Left kidney (tissue), 2 donors: ENCODE measurements around the gene SGK1. TPM values are rescaled to one million over a fixed set of nuclear protein-coding genes. Genes with fewer than 3 reads are reported as not detected.
A peak's percentile ranks its signal among the peaks of the same experiment; 100 is the strongest.
"Not testable (repeated sequence)": the region's sequence is repeated elsewhere in the genome, so short reads cannot be mapped to it uniquely, and the experiment has no call there.

Source experiments
- DNase-seq: peaks from one replicate; pipeline ENCODE4 v3.0.0-alpha.2; 2013
- polyA plus RNA-seq: library from polyadenylated mRNA; unstranded; fragments of 120-200 nt; gene quantifications from one replicate; pipeline ENCODE4 v1.2.1, GENCODE V29; 2013; ENCODE audit not compliant: insufficient read length

SGK1 gene
- polyA plus RNA-seq, 1 donor, result 88.6 TPM

DNA sequence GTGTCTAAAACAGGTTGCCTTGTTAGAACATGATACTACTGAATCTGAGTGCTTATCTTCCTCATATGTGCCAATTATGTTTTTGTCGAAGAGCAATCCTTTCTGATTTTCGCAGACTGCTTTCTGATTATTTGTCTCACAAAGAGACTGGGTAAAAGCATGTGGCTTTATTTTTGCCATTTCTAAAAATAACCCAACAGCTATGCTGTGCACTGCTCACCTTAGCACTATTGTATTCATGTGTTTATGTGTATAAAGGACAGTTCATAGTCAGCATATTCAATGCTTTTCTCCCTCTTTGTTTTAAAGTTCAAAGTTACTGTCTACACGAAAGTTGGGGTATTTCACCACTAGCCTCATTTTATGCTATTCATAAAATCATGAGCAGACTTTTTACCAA lies 127.0 kb downstream of the SGK1 start:
- no peak for DNase-seq

DNA sequence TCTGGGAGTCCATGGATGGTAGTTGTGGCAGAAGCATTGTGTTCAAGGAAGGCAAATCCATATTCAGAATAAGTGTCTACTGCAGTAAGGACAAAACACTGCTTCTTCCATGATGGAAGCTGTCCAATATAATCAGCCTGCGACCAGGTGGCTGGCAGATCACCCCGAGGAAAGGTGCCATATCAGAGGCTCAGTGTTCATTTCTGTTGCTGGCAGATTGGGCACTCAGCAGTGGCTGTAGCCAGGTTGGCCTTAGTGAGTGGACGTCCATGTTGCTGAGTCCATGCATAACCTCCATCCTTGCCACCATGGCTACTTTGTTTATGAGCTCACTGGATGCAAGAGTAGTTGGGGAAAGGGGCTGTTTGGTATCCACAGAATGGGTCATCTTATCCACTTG lies 130.2 kb downstream of the SGK1 start:
- no peak for DNase-seq

DNA sequence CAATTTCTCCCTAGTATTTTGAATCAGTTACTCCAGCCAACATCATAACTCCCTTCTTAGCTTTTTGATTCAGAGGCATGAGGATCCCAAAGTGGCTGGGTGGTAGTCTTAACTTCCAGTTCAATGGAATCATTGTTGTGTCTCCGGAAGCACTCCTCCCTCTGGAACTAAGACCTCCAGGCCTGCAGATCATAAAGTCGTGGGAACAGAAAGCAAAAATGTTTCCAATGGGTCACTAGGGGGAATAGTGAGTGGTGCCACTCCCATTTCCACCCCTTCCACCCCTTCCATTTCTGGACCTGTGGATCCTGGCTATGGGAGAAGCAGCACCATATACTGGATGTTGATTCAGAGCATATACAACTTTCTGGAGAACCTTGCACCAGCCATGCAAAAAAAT lies 130.8 kb downstream of the SGK1 start:
- no peak for DNase-seq

DNA sequence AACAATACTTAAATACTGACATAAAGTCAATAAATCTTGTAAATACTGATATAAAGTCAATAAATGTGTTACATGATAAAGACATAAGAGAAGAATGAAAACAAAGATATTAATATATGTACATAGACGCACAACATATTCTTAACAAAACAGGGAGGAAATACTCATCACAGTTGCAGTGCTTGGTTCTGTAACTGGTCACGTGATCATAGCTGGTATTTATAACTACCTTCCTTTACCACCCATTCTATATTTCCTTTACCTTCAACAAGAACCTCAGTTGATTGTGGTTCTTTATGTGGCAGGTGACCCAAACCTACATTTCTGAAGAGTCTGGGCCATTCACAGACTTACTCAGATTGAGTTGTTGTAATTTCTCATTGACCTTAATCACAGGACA lies 131.6 kb downstream of the SGK1 start:
- no peak for DNase-seq

DNA sequence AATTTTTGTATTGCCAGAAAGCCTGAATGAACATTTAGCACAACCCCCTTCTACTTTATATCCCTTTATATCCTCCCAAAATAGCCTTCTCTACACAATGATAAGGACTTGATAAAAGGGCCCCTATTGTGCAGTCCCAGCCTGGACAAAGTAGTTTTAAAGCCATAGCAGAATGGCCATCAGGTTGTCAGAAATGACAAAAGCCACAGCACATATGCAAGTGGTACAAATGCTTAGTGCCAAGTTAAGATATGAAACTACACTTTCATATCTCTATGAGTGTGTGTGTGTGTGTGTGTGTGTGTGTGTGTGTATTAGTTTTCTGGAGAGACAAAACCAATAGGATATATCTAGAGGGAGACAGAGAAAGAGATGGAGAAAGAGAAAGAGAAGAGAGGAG lies 132.6 kb downstream of the SGK1 start:
- DNase-seq, result no peak

DNA sequence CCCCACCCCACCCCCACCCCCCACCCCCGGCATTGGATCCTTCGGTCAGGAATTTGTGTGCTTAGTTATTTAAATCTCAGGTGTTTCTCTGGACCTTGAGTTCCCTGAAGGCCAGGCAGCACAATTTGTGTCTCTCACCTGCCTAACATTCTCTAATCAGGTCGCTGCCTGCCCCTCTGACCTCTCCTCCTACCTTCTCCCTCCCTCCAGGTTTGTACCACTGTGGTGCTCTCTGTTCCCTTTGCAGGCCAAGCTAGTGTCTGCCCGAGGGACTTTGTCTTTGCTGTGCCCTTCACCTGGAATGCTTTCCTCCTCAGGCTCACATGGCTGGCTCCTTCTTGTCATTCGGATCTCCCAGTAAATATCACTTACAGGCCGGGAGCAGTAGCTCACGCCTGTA lies 134.1 kb downstream of the SGK1 start:
- no peak for DNase-seq

DNA sequence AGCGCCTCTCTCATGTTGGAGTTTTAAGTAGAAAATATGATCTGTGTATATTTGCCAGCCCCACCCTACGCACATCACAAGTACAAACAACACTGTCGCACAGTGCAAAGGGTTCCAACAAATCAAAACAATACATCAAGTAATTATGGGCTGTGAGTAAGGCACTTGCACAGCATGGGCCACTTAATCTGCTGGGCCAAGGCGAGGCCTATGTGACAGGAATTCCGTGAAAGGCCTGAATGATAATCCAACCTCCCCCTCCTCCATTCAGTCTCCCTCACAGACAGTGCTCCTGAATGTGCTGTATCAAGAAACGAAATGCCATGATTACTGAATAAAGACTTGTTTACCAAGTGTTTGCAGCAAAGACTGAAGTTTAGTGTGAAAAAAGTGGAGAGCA lies 135.4 kb downstream of the SGK1 start:
- DNase-seq, result no peak

DNA sequence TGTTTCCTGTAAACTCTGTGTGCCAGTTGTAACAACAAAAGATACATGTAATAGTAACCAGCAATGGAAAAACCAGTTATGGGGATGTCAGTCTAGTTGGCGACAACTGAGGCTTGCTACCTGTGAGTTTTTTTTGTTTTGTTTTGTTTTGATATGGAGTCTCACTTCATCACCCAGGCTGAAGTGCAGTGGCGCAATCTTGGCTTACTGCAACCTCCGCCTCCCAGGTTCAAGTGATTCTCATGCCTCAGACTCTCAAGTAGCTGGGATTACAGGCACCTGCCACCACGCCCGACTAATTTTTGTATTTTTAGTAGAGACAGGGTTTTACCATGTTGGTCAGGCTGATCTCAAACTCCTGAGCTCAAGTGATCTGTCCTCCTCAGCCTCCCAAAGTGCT lies 136.2 kb downstream of the SGK1 start:
- not testable (repeated sequence) for DNase-seq

DNA sequence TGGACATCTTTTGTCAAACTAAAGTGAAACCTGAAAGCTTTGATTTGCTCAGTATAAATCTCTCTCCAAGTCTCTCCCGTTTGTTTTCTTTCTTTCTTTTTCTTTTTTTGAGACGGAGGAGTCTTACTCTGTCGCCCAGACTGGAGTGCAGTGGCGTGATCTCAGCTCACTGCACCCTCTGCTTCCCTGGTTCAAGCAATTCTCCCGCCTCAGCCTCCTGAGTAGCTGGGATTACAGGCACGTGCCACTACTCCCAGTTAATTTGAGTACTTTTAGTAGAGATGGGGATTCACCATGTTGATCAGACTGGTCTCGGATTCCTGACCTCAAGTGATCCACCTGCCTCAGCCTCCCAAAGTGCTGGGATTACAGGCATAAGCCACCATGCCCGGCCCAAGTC lies 136.7 kb downstream of the SGK1 start:
- not testable (repeated sequence) for DNase-seq

DNA sequence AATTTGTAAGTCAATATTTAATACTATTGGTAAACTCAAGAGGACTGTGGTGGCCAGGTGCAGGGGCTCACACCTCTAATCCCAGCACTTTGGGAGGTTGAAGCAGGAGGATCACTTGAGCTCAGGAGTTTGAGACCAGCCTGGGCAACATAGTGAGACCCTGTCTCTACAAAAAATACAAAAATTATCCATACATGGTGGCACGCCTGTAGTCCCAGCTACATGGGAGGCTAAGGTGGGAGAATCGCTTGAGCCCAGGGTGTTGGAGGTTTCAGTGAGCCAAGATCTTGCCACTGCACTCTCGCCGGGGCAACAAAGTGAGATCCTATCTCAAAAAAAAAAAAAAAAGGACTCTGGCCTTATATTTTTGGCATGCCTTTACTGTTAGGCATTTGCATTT lies 137.4 kb downstream of the SGK1 start:
- not testable (repeated sequence) for DNase-seq

DNA sequence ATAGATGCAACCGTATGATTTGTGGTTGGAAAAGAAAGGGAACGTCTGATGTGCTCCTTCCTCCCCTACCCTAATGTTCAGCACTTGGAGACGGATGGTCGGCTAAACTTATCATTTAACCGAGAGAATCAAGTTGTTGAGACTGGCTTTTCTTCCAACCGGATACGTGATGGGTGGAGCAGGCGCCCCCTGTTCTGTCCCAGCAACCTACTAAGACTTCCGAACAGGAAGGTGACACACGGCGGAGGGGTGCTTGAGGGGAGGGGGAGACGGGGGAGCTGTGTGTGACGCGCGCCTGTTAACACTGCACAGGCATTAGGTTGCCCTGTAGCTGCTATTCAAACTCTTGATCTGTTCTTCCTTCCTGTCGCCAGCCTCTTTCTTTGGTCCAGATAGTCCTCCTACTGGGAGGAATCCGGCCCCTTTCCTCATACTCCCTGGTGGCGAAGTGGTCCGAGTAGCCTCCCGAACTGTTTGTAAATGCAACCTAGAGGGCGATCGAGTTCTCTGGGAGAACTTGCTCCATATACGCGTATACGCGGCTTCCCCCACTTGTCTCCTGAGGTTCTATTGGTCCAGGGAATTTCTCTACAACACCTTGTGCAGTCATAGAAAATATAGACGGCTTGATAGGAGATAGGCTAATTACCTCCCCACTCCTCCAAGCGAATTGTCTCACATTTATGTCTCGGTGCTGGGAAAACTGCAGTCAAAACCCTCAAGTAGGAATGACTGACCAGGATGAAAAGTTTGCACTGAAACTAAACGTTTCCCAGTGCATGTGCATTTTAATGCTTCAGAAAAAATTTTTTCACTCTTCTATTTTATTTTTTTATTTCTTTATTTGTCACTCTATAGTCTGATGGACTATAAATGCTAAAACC lies 139.5 kb downstream of the SGK1 start:
- peak; percentile 90 for DNase-seq

DNA sequence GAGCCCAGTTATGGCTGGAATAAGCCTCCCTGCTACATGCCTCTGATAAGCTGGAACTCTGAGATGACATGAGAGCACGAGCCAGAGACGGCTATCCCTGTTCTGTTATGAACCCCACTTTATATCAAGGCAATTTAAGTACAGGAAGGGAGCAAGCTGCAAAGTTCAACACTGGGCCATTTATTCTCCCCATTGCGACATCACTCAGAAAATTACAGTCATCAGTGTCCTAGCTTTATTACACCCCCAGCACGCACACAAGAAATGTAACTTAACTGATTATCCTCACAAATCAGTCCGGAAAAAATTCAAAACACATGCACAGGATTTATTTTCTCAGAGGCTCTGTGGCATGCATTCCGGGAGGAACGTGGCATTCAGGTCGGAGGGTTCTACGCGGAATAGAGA lies 140.2 kb downstream of the SGK1 start:
- DNase-seq, result no peak

DNA sequence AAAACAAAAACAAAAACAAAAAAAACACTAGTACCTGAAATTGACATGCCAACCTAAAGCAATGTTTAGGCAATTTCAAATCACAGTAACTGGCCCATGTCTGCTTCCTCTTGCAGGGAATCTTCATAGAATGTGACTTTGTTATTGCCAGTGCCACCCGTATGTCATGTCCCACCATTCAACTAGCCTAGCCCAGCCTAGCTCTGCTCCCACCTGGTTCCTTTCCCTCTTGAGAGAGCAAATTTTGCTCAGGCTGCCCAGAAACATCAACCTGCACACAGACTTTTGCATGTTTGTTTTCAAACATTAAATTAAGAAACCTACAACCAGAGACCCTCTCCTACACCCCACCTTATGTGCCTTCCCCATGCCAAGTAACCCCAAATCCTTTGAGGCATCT lies 140.7 kb downstream of the SGK1 start:
- no peak for DNase-seq

DNA sequence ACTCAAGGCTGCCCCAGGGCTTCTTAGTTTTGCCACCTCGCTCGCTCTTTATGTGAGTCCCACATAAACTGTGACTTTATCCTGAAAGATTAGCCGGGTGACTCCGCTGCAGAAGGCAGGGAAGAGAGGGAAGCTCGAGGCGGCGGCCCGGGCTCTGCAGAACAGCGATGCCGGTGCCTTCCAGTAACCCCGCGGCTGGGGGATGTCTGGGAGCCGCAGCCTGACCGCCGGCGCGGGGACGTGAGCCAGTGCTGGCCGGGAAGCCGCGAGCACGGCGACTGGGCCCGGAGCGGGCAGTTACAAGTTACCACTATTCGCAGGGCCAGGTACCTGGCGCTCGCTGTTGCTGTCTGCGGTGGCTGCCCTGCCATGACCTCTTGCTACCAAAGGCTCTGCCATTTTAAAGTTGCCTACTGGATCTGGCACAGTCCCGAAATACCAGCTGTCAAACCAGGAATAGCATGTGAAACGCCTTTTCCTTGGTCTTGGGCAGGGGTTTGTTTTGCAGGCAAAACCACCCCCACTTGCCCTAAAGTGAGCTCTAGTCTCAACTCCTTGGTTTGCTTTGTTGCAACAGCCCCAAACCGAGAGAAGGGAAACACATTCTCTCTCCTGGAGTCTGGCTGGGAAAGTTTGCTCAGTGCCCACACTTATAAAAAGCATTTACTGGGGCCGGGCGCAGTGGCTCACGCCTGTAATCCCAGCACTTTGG lies 141.5 kb downstream of the SGK1 start:
- DNase-seq, result no peak

DNA sequence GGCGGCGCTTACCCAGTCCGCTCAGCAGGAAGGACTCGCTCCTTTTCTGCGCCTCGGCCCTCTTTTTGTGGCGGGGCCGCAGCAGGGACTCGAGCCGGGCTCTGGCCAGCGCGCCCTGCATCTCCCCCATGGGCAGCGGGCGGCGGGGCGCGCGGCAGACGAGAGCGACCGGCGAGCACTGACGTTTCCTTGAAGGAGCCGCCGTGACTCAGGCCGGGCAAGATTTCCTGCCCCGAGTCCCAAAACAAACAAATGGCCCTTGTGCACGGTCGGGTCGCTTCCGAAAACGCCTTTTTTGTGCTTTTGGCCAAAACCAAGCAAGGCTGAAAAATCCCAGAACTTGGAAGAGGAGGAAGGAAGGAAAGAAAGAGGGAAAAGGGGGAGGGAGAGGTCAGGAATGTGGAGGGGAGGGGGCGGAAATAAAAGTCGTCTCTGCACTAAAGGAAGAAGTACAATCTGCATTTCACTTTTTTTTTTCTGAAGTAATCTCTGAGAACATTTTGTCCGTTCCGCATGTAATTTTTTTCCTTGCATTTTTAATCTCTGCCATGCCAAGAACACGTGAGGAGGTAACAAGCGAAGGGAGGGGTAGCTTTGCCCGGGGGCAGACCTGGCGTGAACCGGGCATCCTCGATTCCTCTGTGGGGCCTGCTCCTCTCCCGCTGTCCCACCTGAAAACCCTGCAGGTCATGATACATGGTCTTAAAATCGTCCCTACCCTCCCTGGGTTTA lies 142.2 kb downstream of the SGK1 start:
- DNase-seq, result peak; percentile 53

DNA sequence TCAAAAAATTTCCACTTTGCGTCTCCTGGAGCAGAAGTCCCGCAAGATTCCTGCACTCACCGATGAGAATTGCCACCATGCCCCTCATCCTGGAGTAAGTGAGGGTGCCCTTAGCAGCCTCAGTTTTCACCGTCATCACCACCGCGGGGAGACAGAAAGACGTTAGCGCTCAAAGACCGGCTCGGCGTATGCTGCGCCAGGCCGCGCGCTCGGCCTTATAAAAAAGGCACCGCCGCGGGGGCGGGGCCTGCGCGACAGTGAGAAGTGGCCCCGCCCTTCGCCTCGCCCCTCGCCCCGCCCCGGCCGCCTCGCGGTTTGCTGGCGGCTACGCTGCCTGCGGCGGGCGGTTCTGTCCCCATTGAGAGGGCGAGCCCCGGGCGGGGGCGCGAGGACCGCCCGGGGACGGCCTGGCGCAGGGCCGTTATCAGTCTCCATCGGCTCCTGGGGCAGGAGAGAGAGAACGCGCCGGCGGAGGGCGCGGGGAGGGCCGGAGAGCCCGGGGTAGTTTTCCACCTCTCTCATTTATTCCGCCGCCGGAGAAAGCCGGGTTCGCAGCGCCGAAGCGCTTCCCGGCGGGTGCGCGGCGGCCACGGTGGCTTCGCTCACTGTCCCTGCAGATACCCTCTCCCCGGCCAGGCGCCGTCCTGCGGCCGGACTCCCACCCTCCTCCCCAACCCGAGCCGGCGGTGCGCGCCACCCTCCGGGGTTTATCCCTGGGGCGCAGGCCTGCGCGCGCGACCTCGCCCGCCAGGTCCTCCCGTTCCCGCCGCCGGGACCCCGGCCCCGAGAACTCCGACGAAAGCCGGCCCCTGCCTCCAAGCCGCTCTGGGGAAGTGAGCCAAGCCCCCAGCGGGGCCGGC lies 143.0 kb downstream of the SGK1 start:
- DNase-seq, result peak; percentile 89

DNA sequence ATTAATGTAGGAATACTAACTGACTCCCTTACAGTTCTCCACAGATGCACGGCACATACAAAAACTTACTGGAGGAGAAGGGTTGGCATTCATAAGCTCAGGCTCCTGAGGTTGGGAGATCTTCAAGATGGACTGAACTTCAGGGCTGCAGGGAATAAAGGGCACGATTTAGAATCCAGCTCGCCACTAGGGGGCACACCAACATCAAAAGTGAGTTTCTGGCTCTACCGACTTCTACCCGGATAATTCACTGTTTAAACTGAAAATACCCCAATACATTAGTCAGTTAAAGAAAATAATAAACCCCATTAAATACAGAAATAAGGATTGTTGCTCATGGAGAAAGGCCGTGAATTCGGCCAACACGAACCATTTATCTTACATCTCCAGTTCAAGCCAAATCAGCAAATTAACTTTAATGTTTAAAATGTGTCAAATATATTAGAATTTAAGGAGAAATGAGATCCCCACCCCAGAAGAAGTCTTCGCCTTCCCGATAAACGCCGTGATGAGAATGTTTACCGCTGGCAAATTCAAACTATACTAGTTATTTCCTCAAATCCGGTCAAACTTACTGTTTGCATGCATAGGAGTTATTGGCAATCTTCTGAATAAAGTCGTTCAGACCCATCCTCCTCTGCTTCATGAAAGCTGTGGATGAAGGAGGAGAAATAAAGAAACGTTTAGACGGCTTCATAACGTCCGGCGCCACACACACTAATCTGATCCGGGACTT lies 143.8 kb downstream of the SGK1 start:
- peak; percentile 91 for DNase-seq

DNA sequence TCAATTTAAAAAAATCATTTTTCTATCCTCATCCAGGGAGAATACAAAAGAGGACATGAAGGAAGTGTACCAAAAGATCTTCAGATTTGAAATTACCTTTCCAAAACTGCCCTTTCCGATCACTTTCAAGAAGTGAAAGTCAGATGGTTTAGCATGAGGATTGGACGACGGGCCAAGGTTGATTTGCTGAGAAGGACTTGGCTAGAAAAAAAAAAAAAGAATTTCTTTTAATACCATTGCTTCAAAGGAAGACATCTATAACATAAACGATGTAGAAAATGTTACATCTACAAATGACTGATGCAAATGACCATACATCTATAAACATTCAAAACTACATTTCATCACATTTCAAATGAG lies 144.6 kb downstream of the SGK1 start:
- DNase-seq, result no peak

DNA sequence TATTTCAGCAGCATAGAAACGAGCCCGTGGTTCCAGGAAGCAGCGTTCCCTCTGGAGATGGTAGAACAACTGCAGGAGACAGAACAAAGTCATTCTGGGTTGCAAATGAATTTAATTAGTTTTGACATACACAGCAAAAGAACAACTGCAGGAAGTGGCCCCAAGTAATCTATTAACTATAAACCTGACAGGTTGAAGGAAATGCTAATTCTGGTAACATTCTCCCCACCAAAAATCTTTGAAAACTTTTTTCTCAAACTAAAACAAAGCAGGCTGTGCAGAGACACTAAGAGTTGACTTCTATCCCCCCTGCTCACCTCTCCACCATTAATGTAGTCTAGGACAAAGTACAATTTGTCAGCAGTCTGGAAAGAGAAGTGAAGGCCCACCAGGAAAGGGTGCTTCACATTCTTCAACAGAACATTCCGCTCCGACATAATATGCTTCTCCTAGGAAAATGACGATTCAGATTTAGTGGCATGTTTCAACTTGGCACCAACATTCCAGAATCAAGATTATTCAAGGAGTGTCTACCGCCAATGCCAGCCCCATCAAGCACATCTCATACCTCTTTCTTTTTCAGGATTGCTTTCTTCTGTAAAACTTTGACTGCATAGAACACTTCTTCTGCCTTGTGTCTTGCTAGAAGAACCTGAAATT lies 145.1 kb downstream of the SGK1 start:
- no peak for DNase-seq

DNA sequence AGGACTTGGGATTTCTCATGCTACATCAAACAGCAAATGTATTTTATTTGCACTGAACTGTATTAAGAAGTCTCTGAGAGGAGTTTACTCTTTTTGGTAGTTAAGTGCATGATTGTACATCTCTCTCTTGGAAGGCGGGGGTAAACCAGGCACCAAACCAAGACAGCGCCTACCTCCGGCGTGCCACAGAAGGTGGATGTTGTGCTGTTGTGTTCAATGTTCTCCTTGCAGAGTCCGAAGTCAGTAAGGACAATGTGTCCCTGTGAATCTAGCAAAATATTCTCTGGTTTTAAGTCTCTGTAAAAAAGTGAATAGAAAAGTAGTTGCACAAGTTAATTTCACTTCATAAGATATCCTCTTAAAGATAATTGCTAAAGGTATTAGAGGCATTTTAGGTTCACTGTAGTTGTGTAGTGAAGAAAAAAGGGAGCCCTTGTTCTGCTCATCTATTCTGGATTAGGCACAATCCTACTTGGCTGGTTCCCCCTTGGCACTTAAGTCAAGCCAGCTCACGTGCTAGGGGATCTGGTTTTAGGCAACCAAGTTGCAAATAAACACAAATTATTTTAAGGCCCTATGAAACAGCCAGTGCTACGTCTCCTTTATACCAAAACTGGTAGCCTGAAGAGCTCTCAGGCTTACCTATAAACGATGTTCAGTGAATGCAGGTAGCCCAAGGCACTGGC lies 145.7 kb downstream of the SGK1 start:
- DNase-seq, result no peak
